Measurements from ENCODE around the gene PALD1.

- TF ChIP-seq FOXK2 (IDR thresholded peaks at IDR 0.05) (no peak), ELF4 (IDR thresholded peaks at IDR 0.05) (no peak), FOXA1 (IDR thresholded peaks at IDR 0.05) (no peak), BHLHE40 (IDR thresholded peaks at IDR 0.05; ENCODE audit: borderline replicate concordance) (no peak), HDGF (IDR thresholded peaks at IDR 0.05; ENCODE audit: borderline replicate concordance) (no peak), SP1 (IDR thresholded peaks at IDR 0.05) (no peak)
Observed at GRCh38 chr10:70537398-70538194, 59.0 kb downstream of the PALD1 start.

Measured in HEK293T (cell line).